Fibroblast of the aortic adventitia (primary cell): ENCODE results near the gene UNC119B. TPM values are rescaled to one million over a fixed set of nuclear protein-coding genes. Genes with fewer than 3 reads are reported as not detected.

Experiments used
- DNase-seq: peaks from one replicate; pipeline ENCODE4 v3.0.0-alpha.2; 2010; ENCODE audit warnings: low read depth
- H3K4me3 ChIP-seq: 2 replicates; pipeline ENCODE4 v1.5.1; 2011; ENCODE audit warnings: low read depth, mild to moderate bottlenecking, control low read depth, low read length, moderate library complexity
- CTCF ChIP-seq: IDR thresholded peaks from 2 replicates; pipeline ENCODE4 v1.5.1; 2011; ENCODE audit warnings: mild to moderate bottlenecking, low read length, control low read depth, inconsistent platforms; ENCODE audit not compliant: insufficient read depth
- total RNA-seq: library from RNA; depleted of rRNA; stranded (reverse); fragments of >200 nt; gene quantifications from 2 replicates; pipeline ENCODE4 v1.2.3, GENCODE V29; 2012; ENCODE audit warnings: low replicate concordance

UNC119B gene
- total RNA-seq, 1 donor, result 19.8 TPM

GRCh38 chr12:120758798-120759590 is 48.7 kb downstream of the UNC119B start:
- no peak for DNase-seq
- H3K4me3 ChIP-seq, result no peak overlapping the region
- TF ChIP-seq CTCF, result no peak

DNA sequence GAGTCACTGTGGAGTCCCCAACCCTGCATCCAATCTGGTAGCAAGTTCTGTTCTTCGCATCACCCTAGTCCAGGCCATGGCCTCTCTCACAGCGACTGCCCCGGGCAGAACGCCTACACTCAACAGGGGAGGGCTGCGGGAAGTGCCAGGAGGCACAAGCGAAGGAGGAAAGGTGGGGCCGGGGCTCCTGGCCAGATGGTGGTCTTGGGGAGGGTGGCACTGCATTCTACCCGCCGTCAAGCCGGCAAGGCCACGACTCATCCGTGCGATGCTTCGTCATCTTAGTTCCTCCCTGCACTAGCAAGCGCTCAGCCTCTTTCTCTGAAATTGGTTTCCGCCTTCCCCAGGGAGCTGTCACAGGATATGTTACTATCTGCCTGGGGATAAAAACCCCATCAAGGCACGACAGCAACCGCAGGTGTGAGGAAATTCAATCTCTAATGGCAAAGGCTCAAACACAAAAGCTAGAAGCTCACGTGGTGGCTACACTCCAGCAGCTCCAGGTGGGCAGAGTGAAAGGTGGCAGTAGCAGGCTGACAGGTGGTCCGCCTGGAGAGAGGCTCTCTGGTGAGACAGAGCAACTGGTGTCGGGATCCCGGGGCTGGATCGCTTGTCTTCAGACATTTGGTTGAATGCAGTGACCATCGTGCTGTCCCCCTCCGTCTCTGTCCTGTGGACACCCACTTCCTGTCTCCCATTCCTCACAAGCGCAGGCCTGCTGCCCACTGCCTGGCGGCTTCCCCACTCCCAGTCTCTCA is 49.5 kb downstream of the UNC119B start:
- no peak for DNase-seq
- H3K4me3 ChIP-seq, result no peak overlapping the region
- no peak for TF ChIP-seq CTCF

DNA sequence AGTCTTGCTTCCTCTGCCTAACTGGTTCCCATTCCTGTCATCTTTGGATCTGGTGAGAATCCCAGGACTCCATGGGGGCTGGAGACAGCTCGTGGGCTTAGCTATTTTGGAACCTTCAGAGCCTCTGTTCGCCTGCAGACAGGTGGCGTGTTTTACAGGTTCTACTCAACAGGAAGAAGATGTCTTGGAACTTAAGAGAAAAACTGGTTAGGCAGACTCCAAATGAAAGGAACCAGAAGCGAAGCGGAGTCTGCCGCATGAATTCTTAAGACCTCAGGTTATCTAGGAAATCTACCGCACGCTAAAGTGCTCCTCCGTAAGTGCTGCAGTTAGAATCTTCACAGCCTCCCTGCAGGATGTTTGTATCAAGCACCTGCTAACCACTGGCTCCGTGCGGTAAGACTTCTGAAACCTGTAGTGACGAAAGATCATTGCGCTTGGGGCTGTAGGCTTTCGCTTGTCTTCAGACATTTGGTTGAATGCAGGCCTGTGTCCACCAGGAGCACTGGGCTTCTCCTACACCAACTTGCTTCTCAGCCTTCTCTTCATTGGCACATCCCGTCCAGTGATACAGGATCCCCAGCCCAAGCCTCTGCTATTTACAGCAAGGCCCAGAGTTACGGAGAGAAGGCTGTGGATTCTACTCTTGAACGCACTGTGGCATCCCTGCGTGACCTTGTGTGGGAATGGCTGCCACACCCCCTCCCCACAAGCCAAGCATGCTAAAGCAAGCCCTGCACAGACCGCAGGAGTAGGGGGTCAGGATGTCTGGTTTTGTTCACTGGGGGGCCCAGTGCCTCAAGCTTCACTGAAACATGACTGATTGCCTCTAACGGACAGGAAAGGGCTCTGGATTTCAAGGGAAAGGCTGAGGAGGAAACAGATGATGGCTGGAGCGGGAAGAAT is 50.3 kb downstream of the UNC119B start:
- no peak for DNase-seq
- no peak for TF ChIP-seq CTCF
- no peak overlapping the region for H3K4me3 ChIP-seq

GRCh38 chr12:120761519-120761934 is 51.3 kb downstream of the UNC119B start:
- no peak for TF ChIP-seq CTCF
- DNase-seq, result peak; percentile 86
- no peak overlapping the region for H3K4me3 ChIP-seq

- no peak overlapping the region for H3K4me3 ChIP-seq
- DNase-seq, result peak; percentile 28
- no peak for TF ChIP-seq CTCF
Measured at GRCh38 chr12:120762086-120762485, 51.8 kb downstream of the UNC119B start.

DNA sequence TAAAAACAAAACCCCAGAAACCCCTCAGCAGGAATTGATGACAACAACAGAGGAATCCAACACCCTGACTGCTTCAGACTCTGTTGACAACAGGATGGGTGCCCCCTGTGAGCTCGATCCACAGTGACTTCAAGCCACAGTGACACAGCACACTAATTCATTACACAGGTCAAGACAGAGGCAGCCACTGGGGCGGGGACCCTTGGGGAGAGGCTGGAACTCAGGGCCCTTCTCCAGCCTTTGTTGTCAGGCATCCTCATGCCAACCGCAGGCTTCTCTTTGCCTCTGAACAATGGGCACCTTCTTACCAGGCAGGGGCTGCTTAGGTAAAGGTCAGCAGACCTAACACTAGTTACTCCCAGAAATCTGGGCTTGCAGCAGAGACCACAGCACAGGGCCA is 53.0 kb downstream of the UNC119B start:
- no peak for TF ChIP-seq CTCF
- no peak overlapping the region for H3K4me3 ChIP-seq
- DNase-seq, result no peak
